Astrocyte (in vitro differentiated cells and primary cell): Measurements from ENCODE around the gene PEX5L.

Experiments used
- CTCF ChIP-seq: IDR thresholded peaks from 2 replicates; pipeline ENCODE4 v1.5.1; 2011; ENCODE audit warnings: low read depth, mild to moderate bottlenecking, inconsistent platforms, low read length, moderate library complexity; ENCODE audit not compliant: insufficient read depth
- EZH2 ChIP-seq: IDR thresholded peaks from 2 replicates; pipeline ENCODE4 v1.6.1; 2012; ENCODE audit warnings: mild to moderate bottlenecking, low read length, inconsistent platforms; ENCODE audit not compliant: insufficient read depth

- no peak for TF ChIP-seq EZH2
- TF ChIP-seq CTCF, result no peak
These were observed 45.6 kb downstream of the PEX5L start for GRCh38 chr3:179991104-179991503.
